SK-N-SH treated with all-trans-retinoic acid at 6 μM for 48 hours (cell line): Measurements from ENCODE around the gene KIF15.

Experiments used
- ATAC-seq: fragments of 200-7000 bp; cut with Tn5 transposase; 3 replicates; pipeline ENCODE4 v1.9.1; 2020; ENCODE audit warnings: mild to moderate bottlenecking, moderate library complexity
- ARNTL ChIP-seq: fragments of 450-650 bp; formaldehyde crosslinking; IDR thresholded peaks from 2 replicates; pipeline ENCODE4 v1.5.0; 2020; ENCODE audit warnings: low read depth, mild to moderate bottlenecking, moderate library complexity, borderline replicate concordance
- BACH2 ChIP-seq: fragments of 250-450 bp; sonication (Bioruptor Pico); IDR thresholded peaks from 2 replicates; pipeline ENCODE4 v1.9.0; 2021; ENCODE audit warnings: mild to moderate bottlenecking, borderline replicate concordance
- CREB5 ChIP-seq: fragments of 250-450 bp; sonication (Bioruptor Pico); IDR thresholded peaks from 2 replicates; pipeline ENCODE4 v1.5.1; 2020; ENCODE audit warnings: low read depth, mild to moderate bottlenecking, moderate library complexity
- CSDC2 ChIP-seq: fragments of 250-450 bp; sonication (Bioruptor Pico); IDR thresholded peaks from 2 replicates; pipeline ENCODE4 v1.5.0; 2020; ENCODE audit warnings: mild to moderate bottlenecking, moderate library complexity
- CSRNP3 ChIP-seq: fragments of 250-450 bp; sonication (Bioruptor Pico); IDR thresholded peaks from 2 replicates; pipeline ENCODE4 v1.5.1; 2021; ENCODE audit warnings: mild to moderate bottlenecking, moderate library complexity
- ESRRG ChIP-seq: fragments of 250-450 bp; sonication (Bioruptor Pico); IDR thresholded peaks from 2 replicates; pipeline ENCODE4 v1.6.1; 2021; ENCODE audit warnings: mild to moderate bottlenecking
- GLIS3 ChIP-seq: fragments of 250-450 bp; sonication (Bioruptor Pico); IDR thresholded peaks from 2 replicates; pipeline ENCODE4 v1.5.0; 2020; ENCODE audit warnings: mild to moderate bottlenecking, moderate library complexity
- ISL1 ChIP-seq: fragments of 250-450 bp; sonication (Bioruptor Pico); IDR thresholded peaks from 2 replicates; pipeline ENCODE4 v2.1.2; 2022; ENCODE audit warnings: mild to moderate bottlenecking, moderate library complexity
- OSR1 ChIP-seq: fragments of 250-450 bp; sonication (Bioruptor Pico); IDR thresholded peaks from 2 replicates; pipeline ENCODE4 v1.8.0; 2022; ENCODE audit warnings: moderate library complexity, mild to moderate bottlenecking, inconsistent platforms
- PATZ1 ChIP-seq: fragments of 250-450 bp; sonication (Bioruptor Pico); IDR thresholded peaks from 2 replicates; pipeline ENCODE4 v1.8.0; 2020; ENCODE audit warnings: mild to moderate bottlenecking, moderate library complexity, borderline replicate concordance
- POU6F1 ChIP-seq: fragments of 250-450 bp; sonication (Bioruptor Pico); IDR thresholded peaks from 2 replicates; pipeline ENCODE4 v1.8.0; 2021; ENCODE audit warnings: low read depth, mild to moderate bottlenecking, moderate library complexity, borderline replicate concordance
- RARB ChIP-seq: fragments of 250-450 bp; sonication (Bioruptor Pico); IDR thresholded peaks from 2 replicates; pipeline ENCODE4 v1.8.0; 2021; ENCODE audit warnings: mild to moderate bottlenecking, moderate library complexity
- SNAI2 ChIP-seq: fragments of 250-450 bp; sonication (Bioruptor Pico); IDR thresholded peaks from 2 replicates; pipeline ENCODE4 v1.5.0; 2020; ENCODE audit warnings: mild to moderate bottlenecking, moderate library complexity
- TCF4 ChIP-seq: fragments of 250-450 bp; sonication (Bioruptor Pico); IDR thresholded peaks from 2 replicates; pipeline ENCODE4 v1.8.0; 2021; ENCODE audit warnings: mild to moderate bottlenecking, moderate library complexity, borderline replicate concordance
- TSHZ2 ChIP-seq: fragments of 250-450 bp; sonication (Bioruptor Pico); IDR thresholded peaks from 2 replicates; pipeline ENCODE4 v1.5.0; 2020; ENCODE audit warnings: mild to moderate bottlenecking, moderate library complexity
- ZC3H10 ChIP-seq: fragments of 250-450 bp; sonication (Bioruptor Pico); IDR thresholded peaks from 2 replicates; pipeline ENCODE4 v1.5.1; 2021; ENCODE audit warnings: mild to moderate bottlenecking, moderate library complexity
- ZFP3 ChIP-seq: fragments of 250-450 bp; sonication (Bioruptor Pico); IDR thresholded peaks from 2 replicates; pipeline ENCODE4 v1.5.0; 2020; ENCODE audit warnings: mild to moderate bottlenecking, moderate library complexity
- ZFP30 ChIP-seq: fragments of 450-650 bp; formaldehyde crosslinking; IDR thresholded peaks from 2 replicates; pipeline ENCODE4 v1.5.0; 2022; ENCODE audit warnings: mild to moderate bottlenecking, moderate library complexity
- ZNF565 ChIP-seq: fragments of 450-650 bp; formaldehyde crosslinking; conservative IDR thresholded peaks from 2 replicates; pipeline ENCODE4 v1.5.0; 2020; ENCODE audit warnings: low read depth, mild to moderate bottlenecking, moderate library complexity
- ZNF70 ChIP-seq: fragments of 450-650 bp; formaldehyde crosslinking; IDR thresholded peaks from 2 replicates; pipeline ENCODE4 v1.5.0; 2020; ENCODE audit warnings: mild to moderate bottlenecking, moderate library complexity
- ZNF8 ChIP-seq: fragments of 450-650 bp; formaldehyde crosslinking; IDR thresholded peaks from 2 replicates; pipeline ENCODE4 v1.5.0; 2020; ENCODE audit warnings: mild to moderate bottlenecking, moderate library complexity

The KIF15 gene

GRCh38 chr3:44894485-44894884 lies 132.9 kb downstream of the KIF15 start:
- TF ChIP-seq CSDC2 (CRISPR knock-in tag): no peak
- ATAC-seq: no peak

- no peak for ATAC-seq
- TF ChIP-seq ISL1: no peak
- no peak for TF ChIP-seq ZC3H10 (CRISPR knock-in tag)
- no peak for TF ChIP-seq POU6F1 (CRISPR knock-in tag)
- no peak for TF ChIP-seq ZFP30 (CRISPR knock-in tag)
- no peak for TF ChIP-seq TSHZ2 (CRISPR knock-in tag)
- TF ChIP-seq CREB5 (CRISPR knock-in tag): no peak
- TF ChIP-seq ESRRG (CRISPR knock-in tag): no peak
- TF ChIP-seq RARB (CRISPR knock-in tag): no peak
- no peak for TF ChIP-seq SNAI2 (CRISPR knock-in tag)
- TF ChIP-seq ZNF565: no peak
- no peak for TF ChIP-seq CSRNP3 (CRISPR knock-in tag)
- no peak for TF ChIP-seq ZNF70 (CRISPR knock-in tag)
- no peak for TF ChIP-seq OSR1 (CRISPR knock-in tag)
- no peak for TF ChIP-seq ZNF8
- TF ChIP-seq PATZ1 (CRISPR knock-in tag): no peak
- no peak for TF ChIP-seq ZFP3 (CRISPR knock-in tag)
- no peak for TF ChIP-seq ARNTL (CRISPR knock-in tag)
- TF ChIP-seq BACH2 (CRISPR knock-in tag): no peak
- no peak for TF ChIP-seq GLIS3
Measured at GRCh38 chr3:44896440-44896839, 134.8 kb downstream of the KIF15 start.

GRCh38 chr3:44899683-44900367 lies 138.2 kb downstream of the KIF15 start:
- ATAC-seq: no peak
- TF ChIP-seq ZFP30 (CRISPR knock-in tag) (no peak), POU6F1 (CRISPR knock-in tag) (no peak), CREB5 (CRISPR knock-in tag) (no peak), TCF4 (no peak)
